ENCODE data around the gene VCPKMT.
"Not testable (repeated sequence)": the region's sequence is repeated elsewhere in the genome, so short reads cannot be mapped to it uniquely, and the experiment has no call there.

The VCPKMT gene

DNA sequence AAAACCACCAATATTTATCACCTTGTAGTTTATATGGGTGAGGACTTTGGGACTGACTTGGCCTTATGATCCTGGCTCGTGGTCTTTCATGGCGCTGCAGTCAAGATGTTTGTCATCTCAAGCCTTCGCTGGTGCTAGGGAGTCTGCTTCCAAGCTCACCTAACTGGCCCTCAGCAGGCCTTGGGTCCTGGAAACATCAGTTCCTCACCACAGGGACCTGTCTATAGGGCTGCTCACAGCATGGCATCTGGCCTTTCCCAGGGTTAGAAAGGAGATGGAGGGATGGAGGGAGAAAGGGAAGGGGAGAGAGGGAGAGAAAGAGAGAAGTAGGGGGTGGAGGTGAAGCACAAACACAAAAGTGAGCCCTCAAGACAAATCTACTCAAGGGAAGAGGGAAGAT, 31.7 kb downstream of the VCPKMT start:
- in situ Hi-C loops (cut with MboI; ENCODE audit: low sequenced_read_pairs, unreplicated experiment): loop anchor here (10.0 kb wide), 1 partner anchor 190 kb away; the partner anchor contains the start of gene ARF6
- TF ChIP-seq, protein P1, sequence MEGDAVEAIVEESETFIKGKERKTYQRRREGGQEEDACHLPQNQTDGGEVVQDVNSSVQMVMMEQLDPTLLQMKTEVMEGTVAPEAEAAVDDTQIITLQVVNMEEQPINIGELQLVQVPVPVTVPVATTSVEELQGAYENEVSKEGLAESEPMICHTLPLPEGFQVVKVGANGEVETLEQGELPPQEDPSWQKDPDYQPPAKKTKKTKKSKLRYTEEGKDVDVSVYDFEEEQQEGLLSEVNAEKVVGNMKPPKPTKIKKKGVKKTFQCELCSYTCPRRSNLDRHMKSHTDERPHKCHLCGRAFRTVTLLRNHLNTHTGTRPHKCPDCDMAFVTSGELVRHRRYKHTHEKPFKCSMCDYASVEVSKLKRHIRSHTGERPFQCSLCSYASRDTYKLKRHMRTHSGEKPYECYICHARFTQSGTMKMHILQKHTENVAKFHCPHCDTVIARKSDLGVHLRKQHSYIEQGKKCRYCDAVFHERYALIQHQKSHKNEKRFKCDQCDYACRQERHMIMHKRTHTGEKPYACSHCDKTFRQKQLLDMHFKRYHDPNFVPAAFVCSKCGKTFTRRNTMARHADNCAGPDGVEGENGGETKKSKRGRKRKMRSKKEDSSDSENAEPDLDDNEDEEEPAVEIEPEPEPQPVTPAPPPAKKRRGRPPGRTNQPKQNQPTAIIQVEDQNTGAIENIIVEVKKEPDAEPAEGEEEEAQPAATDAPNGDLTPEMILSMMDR (IDR thresholded peaks at IDR 0.05; ENCODE audit: borderline replicate concordance, control extremely low read depth, extremely low read depth, insufficient read depth, missing control alignments): no peak

DNA sequence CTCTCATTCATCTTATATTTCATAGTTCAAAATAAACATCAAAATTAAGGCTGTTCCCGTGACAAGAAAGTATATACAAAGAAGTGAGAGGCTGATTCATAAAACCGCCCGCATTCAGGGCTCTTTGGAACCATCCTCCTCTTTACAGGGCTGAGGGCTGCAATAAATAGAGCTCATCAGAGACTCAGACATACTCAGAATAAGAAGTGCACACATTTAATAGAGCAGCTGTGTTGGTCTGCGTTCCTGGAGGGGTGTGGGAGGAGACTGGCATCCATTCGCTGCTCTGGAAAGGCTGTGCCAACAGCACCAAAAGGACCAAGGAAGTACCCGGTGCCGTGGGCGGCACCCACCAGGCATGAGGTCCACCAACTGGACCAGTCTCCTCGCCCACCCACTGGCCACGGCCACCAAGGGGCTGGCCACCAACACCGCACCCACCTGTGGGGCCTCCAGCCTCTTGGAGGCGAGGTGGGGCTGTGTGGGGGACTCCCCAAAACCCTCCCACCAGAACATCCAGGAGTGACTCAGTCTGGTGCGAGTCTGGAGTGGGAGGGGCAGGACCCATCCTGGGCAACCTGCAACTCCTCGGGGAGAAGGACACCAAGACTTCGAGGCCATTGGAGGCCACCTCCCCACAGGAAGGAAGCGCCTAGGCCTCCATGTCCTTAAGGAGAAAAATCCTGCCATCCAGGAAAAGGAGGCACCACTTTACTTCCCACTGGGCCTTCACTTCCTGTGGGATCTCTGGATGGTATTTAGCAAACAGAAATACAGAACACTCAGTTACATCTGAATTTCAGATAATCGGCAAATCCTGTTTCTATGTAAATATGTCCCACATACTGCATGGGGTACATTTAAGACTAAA, 32.7 kb downstream of the VCPKMT start:
- DNase-seq (ENCODE audit: low spot score): peak; percentile 50
- TF ChIP-seq, protein P1 (IDR thresholded peaks at IDR 0.05; ENCODE audit: borderline replicate concordance, control extremely low read depth, extremely low read depth, insufficient read depth, missing control alignments): no peak
- in situ Hi-C loops (cut with MboI; ENCODE audit: low sequenced_read_pairs, unreplicated experiment): loop anchor here (10.0 kb wide), 1 partner anchor 189 kb away; the partner anchor contains the start of gene ARF6

More for the DNA sequence above, 31.7 kb downstream of the VCPKMT start:
- DNase-seq (ENCODE audit: low spot score): no peak

DNA sequence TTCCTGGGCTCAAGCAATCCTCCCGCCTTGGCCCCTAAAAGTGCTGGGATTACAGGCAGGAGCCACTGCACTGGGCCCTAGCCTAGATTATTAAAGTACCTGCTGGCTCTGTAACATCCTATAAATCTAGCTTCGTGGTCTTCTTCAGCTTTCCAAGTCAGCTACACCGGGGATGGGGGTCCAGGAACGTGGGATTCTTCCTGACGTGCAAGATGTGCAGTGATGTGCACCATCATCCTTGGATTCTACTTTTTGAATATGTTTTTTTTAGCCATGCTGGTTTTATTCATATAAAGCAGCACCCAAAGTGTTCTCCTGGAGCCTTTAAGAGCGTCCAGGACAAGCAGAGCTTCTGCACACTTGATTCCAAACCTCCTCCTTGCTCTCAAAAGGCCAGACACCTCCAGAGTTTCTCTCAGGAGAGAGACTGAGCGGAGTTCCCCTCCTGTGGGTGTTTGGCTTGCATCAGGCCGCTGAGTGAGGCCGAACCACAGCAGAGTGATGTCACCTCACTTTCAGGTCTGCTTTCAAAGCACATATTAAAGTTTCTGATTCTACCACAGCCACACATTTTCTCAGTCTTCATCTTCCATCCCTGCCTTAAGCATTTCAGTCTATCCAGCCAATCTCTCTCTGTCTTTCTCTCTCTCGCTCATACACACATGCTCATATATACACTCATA, 33.4 kb downstream of the VCPKMT start:
- DNase-seq (ENCODE audit: low spot score): peak; percentile 81
- TF ChIP-seq, protein P1 (IDR thresholded peaks at IDR 0.05; ENCODE audit: borderline replicate concordance, control extremely low read depth, extremely low read depth, insufficient read depth, missing control alignments): no peak
- in situ Hi-C loops (cut with MboI; ENCODE audit: low sequenced_read_pairs, unreplicated experiment): loop anchor here (10.0 kb wide), 1 partner anchor 188 kb away; the partner anchor contains the start of gene ARF6

DNA sequence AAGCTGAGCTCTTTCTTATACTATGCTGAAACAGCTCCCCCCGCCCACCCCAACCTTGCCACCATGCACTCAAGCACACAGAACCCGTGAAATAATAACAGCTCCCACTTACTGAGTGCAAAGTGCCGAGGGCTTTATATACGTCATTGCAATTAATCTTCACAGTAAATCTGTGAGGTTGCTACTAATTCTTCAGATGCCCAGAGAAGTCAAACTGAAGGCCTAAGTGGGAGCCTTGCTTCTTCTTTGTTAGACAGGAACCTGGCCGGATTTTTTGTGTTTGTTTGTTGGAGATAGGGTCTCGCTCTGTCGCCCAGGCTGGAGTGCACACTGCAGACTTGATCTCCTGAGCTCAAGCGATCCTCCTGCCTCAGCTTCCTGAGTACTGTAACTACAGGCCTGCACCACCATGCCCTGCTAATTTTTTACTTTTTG, 34.0 kb downstream of the VCPKMT start:
- DNase-seq (ENCODE audit: low spot score): no peak
- in situ Hi-C loops (cut with MboI; ENCODE audit: low sequenced_read_pairs, unreplicated experiment): loop anchor here (10.0 kb wide), 1 partner anchor 188 kb away; the partner anchor contains the start of gene ARF6

DNA sequence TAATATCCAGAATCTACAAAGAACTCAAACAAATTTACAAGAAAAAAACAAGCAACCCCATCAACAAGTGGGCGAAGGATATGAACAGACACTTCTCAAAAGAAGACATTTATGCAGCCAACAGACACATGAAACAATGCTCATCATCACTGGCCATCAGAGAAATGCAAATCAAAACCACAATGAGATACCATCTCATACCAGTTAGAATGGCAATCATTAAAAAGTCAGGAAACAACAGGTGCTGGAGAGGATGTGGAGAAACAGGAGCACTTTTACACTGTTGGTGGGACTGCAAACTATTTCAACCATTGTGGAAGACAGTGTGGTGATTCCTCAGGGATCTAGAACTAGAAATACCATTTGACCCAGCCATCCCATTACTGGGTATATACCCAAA, 37.3 kb downstream of the VCPKMT start:
- DNase-seq (ENCODE audit: low spot score); in situ Hi-C loops (cut with MboI; ENCODE audit: low sequenced_read_pairs, unreplicated experiment): not testable (repeated sequence)

More for the DNA sequence above, 34.0 kb downstream of the VCPKMT start:
- TF ChIP-seq, protein P1 (IDR thresholded peaks at IDR 0.05; ENCODE audit: borderline replicate concordance, control extremely low read depth, extremely low read depth, insufficient read depth, missing control alignments): no peak

DNA sequence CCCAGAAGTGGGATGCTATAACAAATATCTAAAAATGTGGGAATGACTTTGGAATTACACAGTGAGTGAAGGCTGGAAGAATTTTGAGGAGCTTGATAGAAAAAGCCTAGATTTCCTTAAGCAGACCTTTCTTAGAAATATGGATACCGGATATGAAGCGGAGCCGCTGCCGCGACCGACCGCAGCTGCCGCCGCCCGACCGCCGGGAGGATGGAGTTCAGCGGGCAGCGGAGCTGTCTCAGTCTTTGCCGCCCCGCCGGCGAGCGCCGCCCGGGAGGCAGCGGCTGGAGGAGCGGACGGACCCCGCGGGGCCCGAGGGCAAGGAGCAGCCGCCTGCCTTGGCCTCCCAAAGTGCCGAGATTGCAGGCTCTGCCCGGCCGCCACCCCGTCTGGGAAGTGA, 42.7 kb downstream of the VCPKMT start:
- DNase-seq (ENCODE audit: low spot score); in situ Hi-C loops (cut with MboI; ENCODE audit: low sequenced_read_pairs, unreplicated experiment): not testable (repeated sequence)

DNA sequence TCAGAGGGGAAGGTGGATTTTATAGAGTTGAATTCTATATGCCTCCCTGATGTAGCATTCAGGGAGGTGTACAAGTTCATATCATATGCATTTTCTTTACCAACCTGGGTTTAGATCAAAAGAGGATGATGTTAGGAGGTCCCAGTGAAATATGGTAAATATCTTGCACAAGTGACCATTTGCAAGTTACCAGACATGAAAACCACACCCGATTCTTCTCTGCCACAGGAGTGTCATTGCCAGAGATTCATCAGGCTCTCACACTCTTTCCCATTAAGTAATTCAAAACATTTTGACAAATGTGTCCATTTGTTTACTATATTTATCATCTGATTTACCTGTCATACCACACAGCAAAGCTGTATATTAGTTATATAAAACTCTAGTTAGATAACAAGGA, 44.0 kb downstream of the VCPKMT start:
- TF ChIP-seq, protein P1 (IDR thresholded peaks at IDR 0.05; ENCODE audit: borderline replicate concordance, control extremely low read depth, extremely low read depth, insufficient read depth, missing control alignments): no peak
- no peak for DNase-seq (ENCODE audit: low spot score)
- in situ Hi-C loops (cut with MboI; ENCODE audit: low sequenced_read_pairs, unreplicated experiment): no loop called here

Measured in GM13976 (cell line).